Lung (tissue), 12 donors: ENCODE results near the gene MDP1. TPM values are rescaled to one million over a fixed set of nuclear protein-coding genes. Genes with fewer than 3 reads are reported as not detected.
A peak's percentile ranks its signal among the peaks of the same experiment; 100 is the strongest.

ENCODE experiments used
- ATAC-seq: fragments of 200-7000 bp; cut with Tn5 transposase; one replicate; pipeline ENCODE4 v1.9.1; 2020; ENCODE audit warnings: moderate number of reproducible peaks; ENCODE audit not compliant: insufficient read depth, low FRiP score
- DNase-seq, 3 donors: peaks; one replicate each; pipeline ENCODE4 v3.0.0-alpha.2; 2013 to 2017
- H3K27ac ChIP-seq, 2 donors: one replicate each; pipeline ENCODE4 v1.5.1; 2013; ENCODE audit warnings: mild to moderate bottlenecking in 2 of 2, moderate library complexity in 2 of 2, control low read depth in 1 of 2, inconsistent platforms in 1 of 2, low read depth in 1 of 2, low read length in 1 of 2
- H3K27me3 ChIP-seq, 3 donors: one replicate each; pipeline ENCODE4 v1.5.1; 2013; ENCODE audit warnings: low read length in 2 of 3; ENCODE audit not compliant: control insufficient read depth in 3 of 3, insufficient read depth in 3 of 3
- H3K36me3 ChIP-seq, 4 donors: one replicate each; pipeline ENCODE4 v1.5.1; 2013; ENCODE audit warnings: low read length in 4 of 4, mild to moderate bottlenecking in 1 of 4, moderate library complexity in 1 of 4; ENCODE audit not compliant: control insufficient read depth in 4 of 4, insufficient read depth in 4 of 4
- H3K4me1 ChIP-seq, 5 donors: one replicate each; pipeline ENCODE4 v1.5.1; 2013; ENCODE audit warnings: low read length in 5 of 5, mild to moderate bottlenecking in 2 of 5, moderate library complexity in 1 of 5; ENCODE audit not compliant: control insufficient read depth in 5 of 5, insufficient read depth in 5 of 5
- H3K4me3 ChIP-seq: one replicate; pipeline ENCODE4 v1.5.1; 2013; ENCODE audit warnings: mild to moderate bottlenecking, control low read depth, moderate library complexity
- H3K9ac ChIP-seq, 2 donors: one replicate each; pipeline ENCODE4 v1.5.1; 2013; ENCODE audit warnings: low read length in 2 of 2, control low read depth in 1 of 2; ENCODE audit not compliant: insufficient read depth in 1 of 2
- H3K9me3 ChIP-seq, 4 donors: one replicate each; pipeline ENCODE4 v1.5.1; 2013; ENCODE audit warnings: low read length in 3 of 4, mild to moderate bottlenecking in 1 of 4, moderate library complexity in 1 of 4; ENCODE audit not compliant: control insufficient read depth in 4 of 4, insufficient read depth in 3 of 4
- WGBS, 2 donors: extraction: QIAGEN DNeasy Blood & Tissue Kit; methylation state at CpG; one replicate each; pipeline ENCODE4 v1.1.7; 2013; 5-methylcytosine and 5-hydroxymethylcytosine counted together
- polyA plus RNA-seq, 2 donors: library from polyadenylated mRNA; stranded (reverse); fragments of 200-250 nt; gene quantifications; one replicate each; pipeline ENCODE4 v1.2.1, GENCODE V29; 2013
- total RNA-seq, 2 donors: library from RNA; depleted of rRNA in 1 of 2; stranded (reverse); fragments of >200 nt in 1 of 2; gene quantifications; one replicate each; pipeline ENCODE4 v1.2.1, GENCODE V29; 2014 to 2021
- TF ChIP-seq, protein P1 (sequence below): IDR thresholded peaks from 2 replicates; pipeline ENCODE4 v1.5.1; 2012; ENCODE audit warnings: mild to moderate bottlenecking; ENCODE audit errors: control extremely low read depth, extremely low read depth
- donor health status: control.
- donor health status: control.
- donor health status: Bipolar disorder and iron deficiency.
- donor health status: healthy.
- donor health status: DM: yes; HTN: yes; CAD: no.

MDP1 gene
- total and polyA plus RNA-seq, 4 donors: 17.2 to 31.4 (median 22.8) TPM

- TF ChIP-seq, protein P1, sequence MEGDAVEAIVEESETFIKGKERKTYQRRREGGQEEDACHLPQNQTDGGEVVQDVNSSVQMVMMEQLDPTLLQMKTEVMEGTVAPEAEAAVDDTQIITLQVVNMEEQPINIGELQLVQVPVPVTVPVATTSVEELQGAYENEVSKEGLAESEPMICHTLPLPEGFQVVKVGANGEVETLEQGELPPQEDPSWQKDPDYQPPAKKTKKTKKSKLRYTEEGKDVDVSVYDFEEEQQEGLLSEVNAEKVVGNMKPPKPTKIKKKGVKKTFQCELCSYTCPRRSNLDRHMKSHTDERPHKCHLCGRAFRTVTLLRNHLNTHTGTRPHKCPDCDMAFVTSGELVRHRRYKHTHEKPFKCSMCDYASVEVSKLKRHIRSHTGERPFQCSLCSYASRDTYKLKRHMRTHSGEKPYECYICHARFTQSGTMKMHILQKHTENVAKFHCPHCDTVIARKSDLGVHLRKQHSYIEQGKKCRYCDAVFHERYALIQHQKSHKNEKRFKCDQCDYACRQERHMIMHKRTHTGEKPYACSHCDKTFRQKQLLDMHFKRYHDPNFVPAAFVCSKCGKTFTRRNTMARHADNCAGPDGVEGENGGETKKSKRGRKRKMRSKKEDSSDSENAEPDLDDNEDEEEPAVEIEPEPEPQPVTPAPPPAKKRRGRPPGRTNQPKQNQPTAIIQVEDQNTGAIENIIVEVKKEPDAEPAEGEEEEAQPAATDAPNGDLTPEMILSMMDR: no peak
- Histone ChIP-seq H3K36me3 (peaks cover 7 to 24% (median 21%) of the 10 kb centered on the region in 4 donors), H3K4me1 (peaks cover 0 to 8% (median 4%) of the 10 kb centered on the region in 5 donors), H3K4me3 (peak within 1 kb of the TSS; percentile 76), H3K27ac (peak within 1 kb of the TSS; percentile 98 to 99), H3K27me3 (no peaks in the 10 kb centered on the region), H3K9ac (peak within 1 kb of the TSS; percentile 76 to 95), H3K9me3 (no peaks in the 10 kb centered on the region)
- WGBS, 2 donors: 1% methylated on average over 50 to 53 of the region's 53 CpGs
- ATAC-seq (peak; percentile 89), DNase-seq (peak; percentile 98 to 99 (median 99))
Observed at GRCh38 chr14:24212924-24213865, 2.7 kb downstream of the MDP1 start, which contains the start of gene CHMP4A. CHMP4A (minus strand) TSS chr14:24213488; CDS start chr14:24213439, 49 bp downstream.

- no peaks in the 10 kb centered on the region for H3K9me3 ChIP-seq
- no peak overlapping the region for H3K27ac ChIP-seq
- H3K9ac ChIP-seq: no peak overlapping the region
- no peaks in the 10 kb centered on the region for H3K27me3 ChIP-seq
- no peak overlapping the region for H3K4me3 ChIP-seq
- H3K4me1 ChIP-seq: peaks cover 0 to 8% (median 4%) of the 10 kb centered on the region in 5 donors
- peaks cover 7 to 38% (median 36%) of the 10 kb centered on the region in 4 donors for H3K36me3 ChIP-seq
- DNase-seq (no peak), ATAC-seq (no peak)
- TF ChIP-seq, protein P1: no peak
- 94 to 97% methylated on average over 6 of the region's 6 CpGs for WGBS, 2 donors
Observed at GRCh38 chr14:24211311-24211710, 4.6 kb downstream of the MDP1 start.

DNA sequence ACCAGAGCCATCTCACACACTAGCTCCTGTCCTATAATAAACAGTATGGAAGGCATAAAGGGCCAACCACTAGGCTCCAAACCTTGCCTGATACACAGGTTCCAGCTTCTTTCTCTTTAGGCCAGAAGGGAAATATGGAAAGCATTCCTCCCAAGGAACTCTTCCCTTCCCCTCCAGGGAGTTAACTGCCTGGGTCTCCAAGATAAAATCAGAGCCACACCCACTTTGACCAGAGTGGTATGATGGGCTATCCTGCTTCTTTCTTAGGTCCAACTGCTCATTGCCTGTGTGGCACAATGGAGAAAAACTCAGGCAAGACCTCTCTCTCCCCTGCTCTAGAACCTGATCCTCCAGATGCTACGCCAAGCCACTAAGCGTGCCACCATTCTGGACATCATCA lies 8.2 kb downstream of the MDP1 start:
- no peak for DNase-seq
- WGBS, 2 donors: 99 to 100% methylated on average over 2 of the region's 2 CpGs
- TF ChIP-seq, protein P1: no peak
- Histone ChIP-seq H3K27me3 (no peaks in the 10 kb centered on the region), H3K4me3 (no peak overlapping the region), H3K4me1 (peaks cover 0 to 3% (median 0%) of the 10 kb centered on the region in 5 donors), H3K27ac (no peak overlapping the region), H3K9ac (no peak overlapping the region), H3K9me3 (no peaks in the 10 kb centered on the region), H3K36me3 (peaks cover 9 to 46% (median 44%) of the 10 kb centered on the region in 4 donors)
- no peak for ATAC-seq
